ENCODE data around the gene PSMC2.

The PSMC2 gene
- total RNA-seq: 80.9 to 211 reads per million in 2 experiments

DNA sequence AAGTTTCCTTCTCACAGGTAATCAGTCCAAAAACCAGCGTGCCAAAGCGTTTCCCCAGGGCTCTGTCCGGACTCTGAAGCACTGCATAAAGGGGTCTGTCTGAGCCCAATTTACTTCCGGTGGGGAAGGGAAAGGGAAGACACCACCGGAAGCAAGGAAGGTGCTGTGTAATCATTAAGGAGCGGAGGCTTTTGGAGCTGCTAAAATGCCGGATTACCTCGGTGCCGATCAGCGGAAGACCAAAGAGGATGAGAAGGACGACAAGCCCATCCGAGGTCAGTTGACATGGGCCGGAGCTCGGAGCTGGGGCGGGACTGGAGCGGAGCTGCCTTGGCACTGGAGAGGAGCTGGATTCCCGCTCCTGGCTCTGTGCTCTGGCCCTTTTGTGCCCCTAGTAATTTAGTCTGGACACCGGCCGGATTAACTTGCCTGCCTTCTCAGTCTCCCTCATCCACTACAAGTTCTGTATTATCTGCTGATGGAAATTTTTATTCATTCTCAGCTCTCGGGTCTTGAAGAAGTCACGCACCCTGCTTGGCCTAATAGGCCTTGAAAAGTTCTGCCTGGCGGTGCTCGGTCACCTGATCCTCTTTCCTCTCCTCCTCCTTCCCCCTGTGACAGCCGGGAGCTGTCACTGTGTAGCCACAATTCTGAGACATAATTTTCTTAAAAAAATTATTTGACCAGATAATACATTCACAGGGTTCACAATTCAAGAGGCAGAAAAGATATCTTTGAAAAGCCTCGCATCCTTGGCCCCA is at the start of gene PSMC2:
Gene PSMC2, plus strand, starts transcription at position 137 of the 761 bp plus-strand sequence. Its CDS starts 69 bp downstream, at position 206.
- DNase-seq (ENCODE audit: low read depth): peak; percentile 78

GRCh38 chr7:103297837-103298179 is 49.6 kb upstream of the PSMC2 start:
- DNase-seq (ENCODE audit: low read depth): no peak

DNA sequence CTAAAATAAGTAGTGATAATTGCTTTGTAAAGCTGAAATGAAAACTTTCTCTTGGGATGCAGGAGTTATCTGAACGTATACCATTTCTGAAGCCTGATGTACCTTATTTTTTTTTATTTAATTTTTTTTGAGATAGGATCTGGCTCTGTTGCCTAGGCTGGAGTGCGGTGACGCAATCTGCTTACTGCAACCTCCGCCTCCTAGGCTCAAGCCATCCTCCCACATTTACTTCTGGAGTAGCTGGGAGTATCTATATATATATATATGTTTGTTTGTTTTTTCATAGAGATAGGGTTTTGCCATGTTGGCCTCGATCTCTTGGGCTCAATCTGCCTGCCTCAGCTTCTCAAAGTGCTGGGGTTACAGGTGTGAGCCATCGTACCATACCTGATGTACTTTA is 47.8 kb upstream of the PSMC2 start:
- DNase-seq (ENCODE audit: low read depth): no peak

DNA sequence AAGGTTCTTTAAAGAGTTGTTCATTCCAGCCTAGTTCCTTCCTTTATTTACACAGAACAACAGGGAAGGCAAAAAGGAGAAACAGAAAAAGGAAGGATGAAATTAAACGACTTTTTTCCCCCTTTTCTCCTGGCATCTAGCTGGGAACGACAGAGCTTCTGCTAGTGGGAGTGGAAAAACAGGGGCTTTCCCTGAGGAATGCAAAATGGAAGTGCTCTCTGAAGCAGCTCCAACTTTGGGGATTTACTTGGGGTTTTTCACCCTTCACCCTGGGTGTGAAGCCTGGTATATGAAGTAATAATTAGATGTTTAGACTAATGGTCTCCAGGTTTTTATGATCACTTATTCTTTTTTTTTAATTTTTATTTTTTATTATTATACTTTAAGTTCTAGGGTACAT is 46.0 kb upstream of the PSMC2 start:
- DNase-seq (ENCODE audit: low read depth): no peak

DNA sequence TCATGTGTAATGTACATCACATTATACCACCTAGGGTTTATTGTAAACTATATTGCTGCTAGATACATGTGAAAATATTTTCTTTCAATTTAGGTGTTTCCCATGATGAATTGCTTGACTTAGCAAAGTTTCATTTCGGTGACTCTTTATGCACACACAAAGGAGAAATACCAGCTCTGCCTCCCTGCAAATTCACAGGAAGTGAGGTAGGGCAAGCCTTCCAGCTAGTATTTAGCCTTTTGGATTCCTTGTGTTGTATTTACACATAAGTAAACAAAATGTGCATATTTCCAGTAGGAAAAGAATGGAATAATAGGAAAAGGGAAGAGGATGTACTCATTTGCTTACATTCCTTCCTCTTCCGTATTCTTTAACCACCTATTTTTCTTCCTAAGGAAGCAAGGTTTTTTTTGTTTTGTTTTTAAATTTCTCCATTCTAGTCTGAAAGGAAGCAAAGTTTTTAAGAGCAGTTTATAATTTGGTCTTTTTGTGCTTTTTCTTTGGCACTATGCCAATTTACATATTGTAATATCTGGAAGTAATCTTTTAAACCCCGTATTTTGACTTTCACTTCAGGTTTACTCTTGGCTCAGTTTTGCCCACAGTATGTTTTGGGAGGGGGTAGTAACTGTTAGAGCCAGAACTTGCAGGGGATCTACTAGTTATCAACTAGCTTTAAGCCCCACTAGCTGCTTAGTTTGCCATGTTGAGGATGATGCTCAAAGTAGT is 39.8 kb upstream of the PSMC2 start:
- DNase-seq (ENCODE audit: low read depth): no peak

DNA sequence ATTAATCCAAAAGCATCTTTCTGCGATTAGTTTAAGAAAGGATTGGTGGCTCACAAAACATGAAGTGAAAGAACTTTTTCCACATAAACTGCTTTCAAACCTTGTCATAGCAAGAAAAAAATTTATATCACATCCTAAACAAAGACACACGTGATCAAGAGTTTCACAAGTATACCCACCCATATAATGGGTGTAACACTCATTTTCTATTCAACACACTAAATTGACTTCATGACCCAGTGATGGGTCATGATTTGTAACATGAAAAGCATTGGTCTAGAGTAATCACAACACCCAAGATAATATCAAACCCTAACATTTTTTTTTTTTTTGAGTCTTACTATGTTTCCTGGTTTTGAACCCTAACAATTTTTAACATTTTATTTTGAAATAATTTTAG is 32.6 kb upstream of the PSMC2 start:
- no peak for DNase-seq (ENCODE audit: low read depth)

DNA sequence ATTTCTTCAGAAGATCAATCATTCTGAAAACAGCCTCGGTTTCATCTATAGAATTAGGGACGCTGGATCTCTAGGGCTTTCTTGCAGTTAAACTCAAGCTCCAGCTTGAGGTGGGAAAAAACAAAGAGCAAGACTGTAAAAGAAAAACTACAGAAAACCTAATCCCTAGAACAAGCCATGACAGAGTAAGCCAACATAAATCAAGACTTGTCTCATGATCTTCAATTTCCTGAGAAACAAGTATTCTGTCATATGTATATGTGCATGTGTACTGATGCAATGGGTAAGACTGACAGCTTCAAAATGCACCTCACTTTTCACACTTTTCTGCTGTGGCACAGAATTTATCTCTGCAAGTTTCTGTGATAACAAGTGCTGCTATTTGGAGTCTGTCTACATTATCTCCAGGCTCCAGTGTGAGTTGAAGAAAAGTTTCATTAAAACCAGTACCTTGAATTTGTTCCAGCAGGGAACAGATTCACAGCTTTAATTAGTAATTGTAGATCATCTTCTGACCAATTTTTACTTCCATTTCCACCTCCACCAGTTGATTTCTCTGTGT is 31.0 kb upstream of the PSMC2 start:
- no peak for DNase-seq (ENCODE audit: low read depth)

- DNase-seq (ENCODE audit: low read depth): no peak
Observed at GRCh38 chr7:103317009-103317408, 30.4 kb upstream of the PSMC2 start.

DNA sequence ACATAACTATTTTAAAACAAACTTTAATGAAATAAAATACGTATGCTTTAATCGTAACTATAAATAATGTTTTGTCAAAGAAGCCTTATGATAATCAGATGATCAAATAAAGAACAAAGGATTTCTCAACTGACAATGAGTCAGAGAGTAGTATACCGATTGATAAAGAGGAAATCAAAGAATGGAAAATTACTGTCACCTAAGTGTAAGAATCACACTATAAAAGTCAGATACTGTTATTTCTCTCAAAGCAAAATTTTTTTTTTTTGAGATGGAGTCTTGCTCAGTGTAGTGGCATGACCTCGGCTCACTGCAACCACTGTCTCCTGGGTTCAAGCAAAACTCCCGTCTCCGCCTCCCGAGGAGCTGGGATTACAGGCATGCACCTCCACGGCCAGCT is 21.7 kb upstream of the PSMC2 start:
- DNase-seq (ENCODE audit: low read depth): no peak

GRCh38 chr7:103336761-103337160 is 10.7 kb upstream of the PSMC2 start:
- DNase-seq (ENCODE audit: low read depth): no peak

DNA sequence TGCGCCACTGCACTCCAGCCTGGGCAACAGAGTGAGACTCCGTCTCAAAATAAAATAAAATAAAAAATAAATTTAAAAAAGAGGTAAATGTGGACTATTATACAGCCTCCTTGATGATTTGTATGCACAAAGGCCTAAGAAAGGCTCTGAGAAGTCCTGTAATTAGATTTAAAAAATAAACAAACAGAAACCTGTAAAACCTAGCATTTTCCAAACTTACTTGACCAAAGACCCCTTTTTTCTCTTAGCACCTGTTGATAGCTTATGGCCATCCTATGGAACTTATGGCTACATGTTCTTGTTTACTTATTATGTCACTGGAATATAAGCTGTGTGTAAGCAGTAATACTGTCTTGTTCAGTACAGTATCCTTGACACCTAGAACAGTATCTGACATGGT is 8.6 kb upstream of the PSMC2 start:
- no peak for DNase-seq (ENCODE audit: low read depth)

DNA sequence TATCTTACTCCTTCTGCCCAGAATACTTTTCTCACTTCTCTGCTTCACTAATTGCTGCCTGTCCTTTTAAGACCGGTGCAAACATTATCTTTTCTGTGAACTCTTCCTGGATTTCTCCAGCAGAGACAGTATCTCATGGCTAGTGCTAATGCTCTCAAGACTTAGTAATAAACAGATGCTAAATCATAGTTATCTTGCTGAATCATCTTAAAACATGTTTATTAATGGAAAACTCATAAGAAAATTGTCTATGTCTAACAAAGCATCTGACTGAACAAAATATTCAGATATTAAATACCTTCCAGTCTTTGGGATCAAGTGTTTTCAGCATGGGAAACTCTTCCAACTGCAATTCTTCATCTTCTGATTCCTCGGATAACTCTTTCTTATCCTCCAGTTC is 6.0 kb upstream of the PSMC2 start:
- no peak for DNase-seq (ENCODE audit: low read depth)

GRCh38 chr7:103343332-103343731 is 4.1 kb upstream of the PSMC2 start:
- no peak for DNase-seq (ENCODE audit: low read depth)

GRCh38 chr7:103343758-103344452 is 3.5 kb upstream of the PSMC2 start:
- peak; percentile 7 for DNase-seq (ENCODE audit: low read depth)

GRCh38 chr7:103344453-103345149 is 2.8 kb upstream of the PSMC2 start, which contains the start of gene DNAJC2:
Gene DNAJC2, minus strand, starts transcription at chr7:103344767. Its CDS starts 145 bp downstream, at chr7:103344622.
- DNase-seq (ENCODE audit: low read depth): peak; percentile 79

GRCh38 chr7:103346396-103346795 is 1.0 kb upstream of the PSMC2 start:
- no peak for DNase-seq (ENCODE audit: low read depth)

DNA sequence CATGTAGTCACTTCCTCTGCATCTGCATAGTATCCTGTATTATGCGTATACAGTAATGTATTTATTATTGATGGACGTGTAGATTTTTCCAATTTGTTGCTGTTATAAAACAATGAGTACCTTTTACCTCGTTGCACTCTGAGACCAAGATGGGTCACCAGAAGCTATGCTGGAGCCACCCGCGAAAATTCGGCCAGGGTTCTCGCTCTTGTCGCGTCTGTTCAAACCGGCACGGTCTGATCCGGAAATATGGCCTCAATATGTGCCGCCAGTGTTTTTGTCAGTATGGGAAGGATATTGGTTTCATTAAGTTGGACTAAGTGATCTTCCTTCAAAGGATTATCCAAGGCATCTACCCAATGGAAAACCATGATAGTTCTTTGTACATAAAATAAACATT is 1.0 kb downstream of the PSMC2 start:
- DNase-seq (ENCODE audit: low read depth): no peak

DNA sequence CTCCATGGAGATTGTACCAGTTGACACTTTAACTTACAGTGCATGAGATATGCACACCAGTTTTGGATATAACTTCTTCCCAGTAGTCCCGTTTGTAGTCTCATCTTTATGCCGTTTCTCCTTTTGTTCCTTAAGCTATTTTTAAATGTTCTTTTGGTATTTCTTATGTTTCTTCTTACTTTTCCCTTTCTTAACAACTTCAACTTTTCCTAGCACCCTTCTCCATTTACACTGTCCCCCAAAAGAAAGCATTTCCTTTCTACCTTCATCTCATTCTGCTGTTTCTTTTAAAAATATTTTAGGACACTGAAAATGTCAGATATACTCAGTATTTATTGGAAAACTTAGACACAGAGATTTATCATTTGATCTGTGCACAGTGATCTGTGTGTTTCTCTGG is 1.5 kb downstream of the PSMC2 start:
- no peak for DNase-seq (ENCODE audit: low read depth)

DNA sequence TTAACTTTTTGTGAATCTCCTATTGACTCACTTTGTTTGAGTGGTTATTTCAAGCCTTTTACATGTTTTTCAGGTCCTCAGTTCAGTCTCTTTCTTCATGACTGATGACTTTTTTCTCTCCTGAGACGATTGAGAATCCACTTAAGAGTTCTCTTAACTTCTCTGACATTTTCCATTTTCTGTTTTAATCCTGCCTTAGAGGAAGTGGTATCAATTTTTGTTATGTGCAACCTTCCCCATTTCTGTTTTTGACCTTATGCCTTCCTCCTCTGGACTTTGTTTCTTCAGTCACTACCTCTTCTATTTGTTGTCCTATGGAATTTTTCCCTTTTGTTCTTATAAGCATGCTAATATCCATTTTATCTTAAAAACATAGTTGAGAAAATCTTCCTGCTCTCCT is 2.4 kb downstream of the PSMC2 start:
- no peak for DNase-seq (ENCODE audit: low read depth)

DNA sequence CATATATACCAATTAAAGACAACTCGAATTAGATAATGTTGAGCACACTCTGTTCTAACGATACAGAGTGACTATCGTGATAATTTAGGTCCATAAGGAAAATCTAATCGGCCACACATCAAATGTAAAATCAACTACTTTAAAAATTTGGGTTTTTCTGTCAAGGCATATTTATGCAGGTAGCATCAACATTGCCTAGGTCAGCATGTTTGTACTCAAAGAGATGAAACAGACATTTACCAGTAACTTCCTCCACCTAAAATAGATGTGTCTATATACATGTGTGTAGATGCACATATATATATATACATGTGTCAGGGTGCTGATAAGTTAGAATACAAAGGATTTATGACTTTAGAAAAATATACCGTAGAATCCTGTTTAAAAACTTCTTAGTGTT is 22.0 kb downstream of the PSMC2 start:
- DNase-seq (ENCODE audit: low read depth): no peak

DNA sequence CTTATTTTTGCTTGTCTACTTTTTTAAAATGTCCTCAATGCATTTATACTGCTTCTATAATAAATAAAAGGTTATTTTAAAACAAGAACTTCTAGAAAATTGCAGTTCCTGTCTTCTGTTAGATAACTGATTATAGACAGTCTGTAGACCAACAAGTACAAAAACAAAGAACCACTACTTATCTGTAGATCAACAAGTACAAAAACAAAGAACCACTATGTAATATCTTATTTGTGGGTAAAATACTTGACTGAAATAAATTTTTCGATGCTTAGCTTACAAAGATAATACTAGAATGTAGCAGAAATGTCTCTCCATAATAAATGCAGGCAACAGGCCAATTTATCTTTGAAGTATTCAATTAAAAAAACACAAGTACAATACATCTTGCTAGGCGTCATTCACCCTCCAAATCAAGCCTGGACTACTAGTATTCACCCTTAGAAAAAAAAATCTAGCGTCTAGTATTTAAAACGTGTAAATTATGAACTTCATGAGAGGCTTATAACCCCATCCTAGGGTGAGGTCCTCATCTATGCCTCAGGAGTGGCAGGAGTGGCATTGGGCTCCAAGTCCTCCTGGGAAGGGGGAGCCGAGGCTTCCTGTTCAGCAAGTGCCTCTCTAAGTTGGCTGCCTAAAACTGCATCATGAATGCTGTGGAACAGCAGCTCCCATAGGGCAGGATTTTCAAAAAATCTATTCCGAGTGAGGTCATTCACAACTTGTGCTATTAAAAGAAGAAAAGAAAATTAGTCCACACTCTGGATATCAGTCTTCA is 26.6 kb downstream of the PSMC2 start:
- no peak for DNase-seq (ENCODE audit: low read depth)
